ENCODE measurements around the gene SYT7.

GRCh38 chr11:61544466-61544865 lies 36.4 kb downstream of the SYT7 start:
- TF ChIP-seq POLR2A (IDR thresholded peaks at IDR 0.05; ENCODE audit: low read depth, low read length), result no peak
- no peak for TF ChIP-seq POLR2AphosphoS5 (IDR thresholded peaks at IDR 0.05; ENCODE audit: low read depth, low read length)
- no peak for TF ChIP-seq TAF1 (IDR thresholded peaks at IDR 0.05; ENCODE audit: low read depth, low read length)
- TF ChIP-seq PAX5 (IDR thresholded peaks at IDR 0.05; ENCODE audit: insufficient read depth, low read length, severe bottlenecking), result no peak
- no peak for TF ChIP-seq SPI1 (IDR thresholded peaks at IDR 0.05; ENCODE audit: low read depth, low read length)
- no peak for TF ChIP-seq POU2F2 (IDR thresholded peaks at IDR 0.05; ENCODE audit: low read depth, low read length)

Measured in GM12891 (cell line).